BE2C (cell line): ENCODE data around the gene DEDD2.

Experiments
- DNase-seq: peaks from one replicate; pipeline ENCODE4 v3.0.0-alpha.2; 2020
- H3K27me3 ChIP-seq: fragments of 250-450 bp; sonication (Bioruptor Pico); 2 replicates; pipeline ENCODE4 v1.5.1; 2020; ENCODE audit warnings: mild to moderate bottlenecking
- H3K36me3 ChIP-seq: fragments of 250-450 bp; sonication (Bioruptor Pico); 2 replicates; pipeline ENCODE4 v1.5.1; 2020; ENCODE audit warnings: mild to moderate bottlenecking
- H3K4me1 ChIP-seq: fragments of 250-450 bp; sonication (Bioruptor Pico); 2 replicates; pipeline ENCODE4 v1.5.1; 2020
- H3K4me3 ChIP-seq: 2 replicates; pipeline ENCODE4 v1.5.1; 2011; ENCODE audit warnings: low read depth, low read length
- H3K9me3 ChIP-seq: fragments of 250-450 bp; sonication (Bioruptor Pico); 2 replicates; pipeline ENCODE4 v1.5.1; 2020
- CTCF ChIP-seq: IDR thresholded peaks from 2 replicates; pipeline ENCODE4 v1.5.1; 2012; ENCODE audit warnings: mild to moderate bottlenecking, low read depth, low read length

Gene DEDD2

GRCh38 chr19:42170715-42171114 is 46.8 kb downstream of the DEDD2 start:
- DNase-seq: no peak
- H3K4me3 ChIP-seq: no peak overlapping the region
- TF ChIP-seq CTCF: no peak
- H3K27me3 ChIP-seq: peaks cover 6% of the 10 kb centered on the region
- no peaks in the 10 kb centered on the region for H3K9me3 ChIP-seq
- H3K4me1 ChIP-seq: no peaks in the 10 kb centered on the region
- H3K36me3 ChIP-seq: no peaks in the 10 kb centered on the region

GRCh38 chr19:42169486-42170413 is 47.7 kb downstream of the DEDD2 start:
- DNase-seq: no peak
- no peak overlapping the region for H3K4me3 ChIP-seq
- no peaks in the 10 kb centered on the region for H3K4me1 ChIP-seq
- no peak for TF ChIP-seq CTCF
- no peaks in the 10 kb centered on the region for H3K9me3 ChIP-seq
- no peaks in the 10 kb centered on the region for H3K36me3 ChIP-seq
- H3K27me3 ChIP-seq: no peaks in the 10 kb centered on the region

GRCh38 chr19:42168206-42168605 is 49.3 kb downstream of the DEDD2 start:
- TF ChIP-seq CTCF: no peak
- Histone ChIP-seq H3K27me3 (no peaks in the 10 kb centered on the region), H3K36me3 (no peaks in the 10 kb centered on the region), H3K4me3 (no peak overlapping the region), H3K9me3 (no peaks in the 10 kb centered on the region), H3K4me1 (no peaks in the 10 kb centered on the region)
- no peak for DNase-seq

- no peaks in the 10 kb centered on the region for H3K9me3 ChIP-seq
- no peak for DNase-seq
- H3K4me3 ChIP-seq: no peak overlapping the region
- no peaks in the 10 kb centered on the region for H3K36me3 ChIP-seq
- H3K4me1 ChIP-seq: no peaks in the 10 kb centered on the region
- TF ChIP-seq CTCF: no peak
- no peaks in the 10 kb centered on the region for H3K27me3 ChIP-seq
These were observed 51.2 kb downstream of the DEDD2 start for GRCh38 chr19:42166316-42166715.

GRCh38 chr19:42165146-42165545 is 52.3 kb downstream of the DEDD2 start:
- Histone ChIP-seq H3K4me3 (no peak overlapping the region), H3K36me3 (no peaks in the 10 kb centered on the region), H3K4me1 (no peaks in the 10 kb centered on the region), H3K9me3 (no peaks in the 10 kb centered on the region), H3K27me3 (no peaks in the 10 kb centered on the region)
- no peak for DNase-seq
- no peak for TF ChIP-seq CTCF

GRCh38 chr19:42161616-42162263 is 55.7 kb downstream of the DEDD2 start:
- DNase-seq: no peak
- H3K9me3 ChIP-seq: no peaks in the 10 kb centered on the region
- H3K36me3 ChIP-seq: no peaks in the 10 kb centered on the region
- H3K27me3 ChIP-seq: no peaks in the 10 kb centered on the region
- no peaks in the 10 kb centered on the region for H3K4me1 ChIP-seq
- no peak for TF ChIP-seq CTCF
- H3K4me3 ChIP-seq: no peak overlapping the region
